ENCODE measurements around the gene TAP2. TPM values are rescaled to one million over a fixed set of nuclear protein-coding genes. Genes with fewer than 3 reads are reported as not detected.

TAP2 gene
- total and polyA plus RNA-seq, 2 of the 13 experiments (the other 11 are each of a cell fraction or from before 2014, with no cell fraction given), result 10.3 to 17.6 TPM

- TF ChIP-seq ZNF772 (CRISPR knock-in tag; IDR thresholded peaks at IDR 0.05), result 0 out of 2 replicates have a peak, but pooled peaks have one; percentile 56
- no peak for TF ChIP-seq DZIP1 (CRISPR knock-in tag; IDR thresholded peaks at IDR 0.05)
- TF ChIP-seq, protein P1, sequence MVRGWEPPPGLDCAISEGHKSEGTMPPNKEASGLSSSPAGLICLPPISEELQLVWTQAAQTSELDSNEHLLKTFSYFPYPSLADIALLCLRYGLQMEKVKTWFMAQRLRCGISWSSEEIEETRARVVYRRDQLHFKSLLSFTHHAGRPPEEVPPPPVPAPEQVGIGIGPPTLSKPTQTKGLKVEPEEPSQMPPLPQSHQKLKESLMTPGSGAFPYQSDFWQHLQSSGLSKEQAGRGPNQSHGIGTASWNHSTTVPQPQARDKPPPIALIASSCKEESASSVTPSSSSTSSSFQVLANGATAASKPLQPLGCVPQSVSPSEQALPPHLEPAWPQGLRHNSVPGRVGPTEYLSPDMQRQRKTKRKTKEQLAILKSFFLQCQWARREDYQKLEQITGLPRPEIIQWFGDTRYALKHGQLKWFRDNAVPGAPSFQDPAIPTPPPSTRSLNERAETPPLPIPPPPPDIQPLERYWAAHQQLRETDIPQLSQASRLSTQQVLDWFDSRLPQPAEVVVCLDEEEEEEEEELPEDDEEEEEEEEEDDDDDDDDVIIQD (CRISPR knock-in tag; IDR thresholded peaks at IDR 0.05; ENCODE audit: low read depth), result no peak
- TF ChIP-seq, protein P2, sequence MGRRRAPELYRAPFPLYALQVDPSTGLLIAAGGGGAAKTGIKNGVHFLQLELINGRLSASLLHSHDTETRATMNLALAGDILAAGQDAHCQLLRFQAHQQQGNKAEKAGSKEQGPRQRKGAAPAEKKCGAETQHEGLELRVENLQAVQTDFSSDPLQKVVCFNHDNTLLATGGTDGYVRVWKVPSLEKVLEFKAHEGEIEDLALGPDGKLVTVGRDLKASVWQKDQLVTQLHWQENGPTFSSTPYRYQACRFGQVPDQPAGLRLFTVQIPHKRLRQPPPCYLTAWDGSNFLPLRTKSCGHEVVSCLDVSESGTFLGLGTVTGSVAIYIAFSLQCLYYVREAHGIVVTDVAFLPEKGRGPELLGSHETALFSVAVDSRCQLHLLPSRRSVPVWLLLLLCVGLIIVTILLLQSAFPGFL (CRISPR knock-in tag; IDR thresholded peaks at IDR 0.05), result peak; percentile 14; the same call in 1 of the 2 replicates
- peak; percentile 38 for TF ChIP-seq SALL1 (CRISPR knock-in tag; IDR thresholded peaks at IDR 0.05)
- TF ChIP-seq ETS1 (CRISPR knock-in tag; IDR thresholded peaks at IDR 0.05), result no peak
These were observed 4.9 kb upstream of the TAP2 start (continued) for GRCh38 chr6:32843331-32843978.
